Measurements from ENCODE around the gene BANP. TPM values are rescaled to one million over a fixed set of nuclear protein-coding genes. Genes with fewer than 3 reads are reported as not detected.
"Not testable (repeated sequence)": the region's sequence is repeated elsewhere in the genome, so short reads cannot be mapped to it uniquely, and the experiment has no call there.

BANP gene
- total RNA-seq, 1 experiment from 2014 or later, result 37.2 TPM

- H2AFZ ChIP-seq (ENCODE audit: low read depth, low read length, poor library complexity, severe bottlenecking); BruUV-seq (replicated peaks); H3K79me2 ChIP-seq (ENCODE audit: insufficient read depth, low read length); CTCF ChIA-PET; RAD21 ChIA-PET (ENCODE audit: low non-redundant PET in 1 of 2, low total read pairs in 2 of 2, uncharacterized antibody in 2 of 2, unreplicated experiment in 2 of 2); POLR2A ChIA-PET; H3K4me1 ChIP-seq (ENCODE audit: control insufficient read depth in 1 of 2, insufficient read depth in 2 of 2, low read length in 2 of 2); H3K27ac ChIP-seq (ENCODE audit: low read depth, low read length); DNase-seq (ENCODE audit: low read depth, low spot score); H3K36me3 ChIP-seq (ENCODE audit: control insufficient read depth in 1 of 2, insufficient read depth in 2 of 2, low read length in 2 of 2); H3K9me3 ChIP-seq (ENCODE audit: control insufficient read depth in 1 of 2, insufficient read depth in 1 of 2, low read depth in 1 of 2, low read length in 2 of 2); H3K9ac ChIP-seq (ENCODE audit: low read length); H3K4me2 ChIP-seq (ENCODE audit: low read length); H3K9me2 ChIP-seq (ENCODE audit: insufficient read depth); intact Hi-C loops (cut with micrococcal nuclease); H3K27me3 ChIP-seq (ENCODE audit: insufficient read depth, low read length); H3K4me3 ChIP-seq (replicated peaks in 1 of 2; ENCODE audit: low read depth in 1 of 2, low read length in 2 of 2); H4K20me1 ChIP-seq (ENCODE audit: insufficient read depth); ATAC-seq: not testable (repeated sequence)
These were observed 148.7 kb downstream of the BANP start for GRCh38 chr16:88099956-88100355.

- H3K9me2 ChIP-seq (ENCODE audit: insufficient read depth); H4K20me1 ChIP-seq (ENCODE audit: insufficient read depth); H3K4me3 ChIP-seq (replicated peaks in 1 of 2; ENCODE audit: low read depth in 1 of 2, low read length in 2 of 2); DNase-seq (ENCODE audit: low read depth, low spot score); H2AFZ ChIP-seq (ENCODE audit: low read depth, low read length, poor library complexity, severe bottlenecking); H3K36me3 ChIP-seq (ENCODE audit: control insufficient read depth in 1 of 2, insufficient read depth in 2 of 2, low read length in 2 of 2); H3K79me2 ChIP-seq (ENCODE audit: insufficient read depth, low read length); H3K4me2 ChIP-seq (ENCODE audit: low read length); intact Hi-C loops (cut with micrococcal nuclease); H3K27me3 ChIP-seq (ENCODE audit: insufficient read depth, low read length); H3K4me1 ChIP-seq (ENCODE audit: control insufficient read depth in 1 of 2, insufficient read depth in 2 of 2, low read length in 2 of 2); BruUV-seq (replicated peaks); RAD21 ChIA-PET (ENCODE audit: low non-redundant PET in 1 of 2, low total read pairs in 2 of 2, uncharacterized antibody in 2 of 2, unreplicated experiment in 2 of 2); H3K9ac ChIP-seq (ENCODE audit: low read length); POLR2A ChIA-PET; H3K27ac ChIP-seq (ENCODE audit: low read depth, low read length); H3K9me3 ChIP-seq (ENCODE audit: control insufficient read depth in 1 of 2, insufficient read depth in 1 of 2, low read depth in 1 of 2, low read length in 2 of 2); ATAC-seq: not testable (repeated sequence)
- CTCF ChIA-PET, result interaction anchor here (0.6 kb wide), 1 partner anchor 164 kb away, joined by 4 read pairs; no protein-coding TSS in a partner anchor
These were observed 149.8 kb downstream of the BANP start for GRCh38 chr16:88100801-88101622.

- H3K9ac ChIP-seq (ENCODE audit: low read length); H2AFZ ChIP-seq (ENCODE audit: low read depth, low read length, poor library complexity, severe bottlenecking); ATAC-seq; H3K36me3 ChIP-seq (ENCODE audit: control insufficient read depth in 1 of 2, insufficient read depth in 2 of 2, low read length in 2 of 2); H3K79me2 ChIP-seq (ENCODE audit: insufficient read depth, low read length); H3K27me3 ChIP-seq (ENCODE audit: insufficient read depth, low read length); intact Hi-C loops (cut with micrococcal nuclease); DNase-seq (ENCODE audit: low read depth, low spot score); H4K20me1 ChIP-seq (ENCODE audit: insufficient read depth); H3K27ac ChIP-seq (ENCODE audit: low read depth, low read length); H3K4me2 ChIP-seq (ENCODE audit: low read length); RAD21 ChIA-PET (ENCODE audit: low non-redundant PET in 1 of 2, low total read pairs in 2 of 2, uncharacterized antibody in 2 of 2, unreplicated experiment in 2 of 2); H3K4me3 ChIP-seq (replicated peaks in 1 of 2; ENCODE audit: low read depth in 1 of 2, low read length in 2 of 2); H3K9me2 ChIP-seq (ENCODE audit: insufficient read depth); H3K4me1 ChIP-seq (ENCODE audit: control insufficient read depth in 1 of 2, insufficient read depth in 2 of 2, low read length in 2 of 2); POLR2A ChIA-PET; H3K9me3 ChIP-seq (ENCODE audit: control insufficient read depth in 1 of 2, insufficient read depth in 1 of 2, low read depth in 1 of 2, low read length in 2 of 2); BruUV-seq (replicated peaks): not testable (repeated sequence)
- CTCF ChIA-PET, result interaction anchor here (0.6 kb wide), 1 partner anchor 164 kb away, joined by 4 read pairs; no protein-coding TSS in a partner anchor
These were observed 150.4 kb downstream of the BANP start for GRCh38 chr16:88101623-88102105.

Measured in HCT116 (cell line).